Choroid plexus epithelial cell (primary cell): ENCODE results near the gene BMAL2.

Experiments used
- DNase-seq: peaks from one replicate; pipeline ENCODE4 v3.0.0-alpha.2; 2010; ENCODE audit warnings: low read depth
- H3K4me3 ChIP-seq: 2 replicates; pipeline ENCODE4 v1.5.1; 2011; ENCODE audit warnings: low read depth, mild to moderate bottlenecking, control low read depth, low read length, moderate library complexity
- TF ChIP-seq, protein P1 (sequence below): conservative IDR thresholded peaks from 2 replicates; pipeline ENCODE4 v1.5.1; 2011; ENCODE audit warnings: low read depth, mild to moderate bottlenecking, control low read depth, inconsistent platforms, low read length, moderate library complexity

Gene BMAL2, protein sequence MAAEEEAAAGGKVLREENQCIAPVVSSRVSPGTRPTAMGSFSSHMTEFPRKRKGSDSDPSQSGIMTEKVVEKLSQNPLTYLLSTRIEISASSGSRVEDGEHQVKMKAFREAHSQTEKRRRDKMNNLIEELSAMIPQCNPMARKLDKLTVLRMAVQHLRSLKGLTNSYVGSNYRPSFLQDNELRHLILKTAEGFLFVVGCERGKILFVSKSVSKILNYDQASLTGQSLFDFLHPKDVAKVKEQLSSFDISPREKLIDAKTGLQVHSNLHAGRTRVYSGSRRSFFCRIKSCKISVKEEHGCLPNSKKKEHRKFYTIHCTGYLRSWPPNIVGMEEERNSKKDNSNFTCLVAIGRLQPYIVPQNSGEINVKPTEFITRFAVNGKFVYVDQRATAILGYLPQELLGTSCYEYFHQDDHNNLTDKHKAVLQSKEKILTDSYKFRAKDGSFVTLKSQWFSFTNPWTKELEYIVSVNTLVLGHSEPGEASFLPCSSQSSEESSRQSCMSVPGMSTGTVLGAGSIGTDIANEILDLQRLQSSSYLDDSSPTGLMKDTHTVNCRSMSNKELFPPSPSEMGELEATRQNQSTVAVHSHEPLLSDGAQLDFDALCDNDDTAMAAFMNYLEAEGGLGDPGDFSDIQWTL

DNA sequence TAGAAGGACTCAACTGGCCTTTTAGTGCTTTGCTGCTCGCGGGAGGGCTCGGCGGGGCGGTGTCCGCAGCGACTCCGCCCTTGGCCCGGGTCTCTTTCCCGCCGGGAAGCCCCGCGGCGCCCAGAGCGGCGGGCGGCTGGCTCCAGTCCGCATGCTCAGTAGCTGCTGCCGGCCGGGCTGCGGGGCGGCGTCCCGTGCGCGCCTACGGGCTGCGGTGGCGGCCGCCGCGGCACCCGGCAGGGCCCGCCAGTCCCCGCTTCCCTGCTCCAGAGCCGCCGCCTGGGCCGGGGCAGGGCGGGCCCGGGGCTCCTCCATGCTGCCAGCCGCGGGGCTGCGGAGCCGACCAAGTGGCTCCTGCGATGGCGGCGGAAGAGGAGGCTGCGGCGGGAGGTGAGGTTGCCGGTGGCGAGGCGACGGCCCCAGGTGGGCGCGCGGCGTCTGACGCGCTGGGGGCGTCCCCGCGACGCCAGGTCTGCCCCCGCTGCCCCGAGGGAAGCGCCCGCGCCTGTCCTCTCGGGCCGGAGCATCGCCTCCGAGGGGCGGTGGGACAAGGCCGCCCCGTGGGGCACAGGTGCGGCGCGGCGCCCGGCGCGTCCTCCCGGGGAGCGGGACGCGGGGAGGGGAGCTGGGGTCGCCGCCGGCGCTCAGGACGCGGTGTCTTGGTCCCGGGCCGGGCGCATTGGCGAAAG lies at the start of gene BMAL2:
BMAL2 (plus strand) TSS at position 123 of the 689 bp plus-strand sequence; CDS start at position 360, 237 bp downstream.
- TF ChIP-seq, protein P1, sequence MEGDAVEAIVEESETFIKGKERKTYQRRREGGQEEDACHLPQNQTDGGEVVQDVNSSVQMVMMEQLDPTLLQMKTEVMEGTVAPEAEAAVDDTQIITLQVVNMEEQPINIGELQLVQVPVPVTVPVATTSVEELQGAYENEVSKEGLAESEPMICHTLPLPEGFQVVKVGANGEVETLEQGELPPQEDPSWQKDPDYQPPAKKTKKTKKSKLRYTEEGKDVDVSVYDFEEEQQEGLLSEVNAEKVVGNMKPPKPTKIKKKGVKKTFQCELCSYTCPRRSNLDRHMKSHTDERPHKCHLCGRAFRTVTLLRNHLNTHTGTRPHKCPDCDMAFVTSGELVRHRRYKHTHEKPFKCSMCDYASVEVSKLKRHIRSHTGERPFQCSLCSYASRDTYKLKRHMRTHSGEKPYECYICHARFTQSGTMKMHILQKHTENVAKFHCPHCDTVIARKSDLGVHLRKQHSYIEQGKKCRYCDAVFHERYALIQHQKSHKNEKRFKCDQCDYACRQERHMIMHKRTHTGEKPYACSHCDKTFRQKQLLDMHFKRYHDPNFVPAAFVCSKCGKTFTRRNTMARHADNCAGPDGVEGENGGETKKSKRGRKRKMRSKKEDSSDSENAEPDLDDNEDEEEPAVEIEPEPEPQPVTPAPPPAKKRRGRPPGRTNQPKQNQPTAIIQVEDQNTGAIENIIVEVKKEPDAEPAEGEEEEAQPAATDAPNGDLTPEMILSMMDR, result no peak
- H3K4me3 ChIP-seq, result peak within 1 kb of the TSS; percentile 66
- DNase-seq, result peak; percentile 36

DNA sequence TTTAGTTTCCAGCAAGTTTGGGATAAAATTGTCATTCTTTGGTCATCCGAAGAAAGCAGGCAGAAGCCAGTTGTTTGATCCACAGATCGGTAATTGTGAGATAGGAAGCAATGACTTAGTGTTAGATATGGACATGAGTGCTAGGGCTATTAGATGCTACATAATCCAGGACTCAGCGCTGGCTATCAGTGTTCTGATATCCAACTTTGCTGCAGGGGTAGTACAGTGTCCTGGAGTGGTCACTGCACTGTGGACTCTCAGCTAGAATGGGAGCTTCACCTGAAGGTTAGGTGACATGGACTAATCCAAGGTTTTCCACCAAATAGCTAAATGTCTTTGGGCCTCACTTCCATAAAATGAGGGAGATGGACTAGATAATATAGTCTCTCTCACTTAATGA lies 48.6 kb upstream of the BMAL2 start:
- no peak overlapping the region for H3K4me3 ChIP-seq
- TF ChIP-seq, protein P1, result no peak
- DNase-seq, result no peak

DNA sequence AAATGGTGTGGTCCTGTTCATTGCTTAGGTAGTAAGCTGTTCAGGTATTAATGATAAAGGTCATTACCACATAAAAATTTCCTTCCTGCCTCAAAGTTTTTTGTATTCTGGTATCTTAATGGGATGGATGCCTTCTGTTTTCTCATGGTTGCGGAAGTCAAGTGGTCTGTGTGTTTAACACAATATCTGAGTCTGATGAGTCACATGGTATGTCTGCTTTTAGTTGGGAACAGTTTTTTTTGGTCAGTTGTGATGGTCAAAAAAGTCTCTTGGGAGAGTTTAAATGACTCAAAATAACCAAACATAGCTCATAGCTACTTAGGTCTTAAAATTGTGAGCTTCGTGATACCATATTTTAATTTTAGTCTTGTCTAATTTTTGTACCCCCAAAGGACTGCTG lies 47.9 kb upstream of the BMAL2 start:
- no peak overlapping the region for H3K4me3 ChIP-seq
- TF ChIP-seq, protein P1, result no peak
- DNase-seq, result peak; percentile 77

DNA sequence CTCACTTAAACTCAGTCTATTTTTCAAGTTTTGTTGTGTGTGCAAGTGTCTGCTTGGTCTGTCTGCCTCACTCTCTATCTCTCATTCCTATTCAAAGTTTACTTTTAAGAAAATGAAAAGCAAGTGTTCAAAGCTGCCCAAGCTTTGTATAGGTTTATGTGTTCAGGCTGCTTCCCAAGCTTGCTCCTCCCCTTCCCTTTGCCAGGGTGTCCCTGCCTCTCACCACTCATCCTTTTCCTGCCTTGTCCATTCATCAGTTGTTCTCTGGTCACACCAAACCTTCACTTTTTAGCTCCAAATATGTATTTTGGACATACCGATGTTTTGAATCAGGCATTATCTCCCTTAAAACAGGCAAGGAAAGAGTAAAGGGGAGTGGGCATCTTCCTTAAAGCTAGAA lies 47.2 kb upstream of the BMAL2 start:
- no peak overlapping the region for H3K4me3 ChIP-seq
- peak; percentile 35 for DNase-seq
- TF ChIP-seq, protein P1, result no peak

DNA sequence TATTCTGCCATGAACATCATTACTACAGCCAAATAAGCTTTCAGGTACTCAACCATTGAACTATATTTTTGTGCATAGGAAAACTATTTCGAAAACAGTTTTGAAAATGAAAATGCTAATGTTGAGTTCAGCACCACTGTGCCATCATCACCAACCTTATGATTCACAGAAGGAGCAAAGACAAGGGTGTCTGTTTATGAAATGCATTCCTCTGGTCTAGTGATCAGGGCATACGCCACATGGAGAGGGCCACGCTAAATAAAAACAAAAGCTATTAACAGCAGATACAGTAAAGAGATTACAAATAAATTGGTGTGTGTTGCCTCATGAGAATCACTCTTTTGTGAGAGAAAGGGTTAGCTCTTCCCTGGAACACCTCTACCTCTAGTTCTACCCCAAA lies 43.2 kb upstream of the BMAL2 start:
- TF ChIP-seq, protein P1, result no peak

DNA sequence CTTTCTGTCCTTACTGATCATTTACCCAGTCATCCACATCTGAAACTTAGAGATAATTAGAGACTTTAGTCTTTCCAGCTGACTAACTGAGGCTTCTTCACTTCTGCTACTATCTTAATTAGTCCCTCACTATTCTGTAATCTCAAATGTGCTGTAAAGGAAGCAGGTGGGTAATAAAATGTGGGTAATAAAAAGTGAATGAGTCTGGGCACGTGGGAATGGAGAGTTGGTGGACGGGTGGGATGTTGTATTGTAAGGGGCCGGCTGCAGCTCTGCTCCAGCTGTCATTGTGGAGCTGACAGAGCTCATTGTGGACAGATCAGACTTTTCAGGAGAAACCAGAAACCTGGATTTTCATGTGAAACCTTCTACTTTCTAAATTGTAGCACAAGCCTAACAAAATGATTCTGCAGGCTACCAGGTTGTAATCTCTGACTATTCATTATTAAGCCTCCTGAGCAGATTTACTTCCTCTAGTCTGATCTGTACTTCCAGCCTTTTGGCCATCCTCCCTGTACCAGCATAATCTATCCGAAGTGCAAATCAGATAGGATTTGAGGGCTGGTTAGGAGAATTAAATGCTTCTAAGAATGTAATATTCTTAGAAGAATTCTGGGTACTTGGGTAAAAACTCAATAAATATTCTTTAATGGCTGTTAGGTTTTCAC lies 42.0 kb upstream of the BMAL2 start:
- DNase-seq, result no peak
- TF ChIP-seq, protein P1, result no peak
- H3K4me3 ChIP-seq, result no peak overlapping the region

More for the DNA sequence above, 43.2 kb upstream of the BMAL2 start:
- H3K4me3 ChIP-seq, result no peak overlapping the region
- peak; percentile 51 for DNase-seq
